ENCODE results near the gene SDSL.

GRCh38 chr12:113464852-113465719 lies 42.9 kb downstream of the SDSL start:
- TF ChIP-seq CTCF (IDR thresholded peaks at IDR 0.05) (no peak), POLR2A (IDR thresholded peaks at IDR 0.05) (no peak)
